Islet precursor cell (in vitro differentiated cells): ENCODE results near the gene NR2C1.
"Not testable (repeated sequence)": the region's sequence is repeated elsewhere in the genome, so short reads cannot be mapped to it uniquely, and the experiment has no call there.

Source experiments
- DNase-seq: peaks from one replicate; pipeline ENCODE4 v3.0.0-alpha.2; 2018

NR2C1 gene

DNA sequence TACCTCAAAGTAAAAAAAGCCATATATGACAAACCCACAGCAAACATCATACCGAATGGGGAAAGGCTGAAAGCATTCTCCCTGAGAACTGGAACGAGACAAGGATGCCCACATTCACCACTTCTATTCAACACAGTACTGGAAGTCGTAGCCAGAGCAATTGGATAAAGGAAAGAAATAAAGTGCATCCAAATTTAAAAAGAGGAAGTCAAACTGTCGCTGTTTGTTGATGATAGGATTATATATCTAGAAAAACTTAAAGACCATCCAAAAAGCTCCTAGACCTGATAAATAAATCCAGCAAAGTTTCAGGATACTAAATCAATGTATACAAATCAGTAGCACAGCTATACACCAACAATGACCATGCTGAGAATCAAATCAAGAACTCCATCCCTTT is 75.1 kb downstream of the NR2C1 start:
- no peak for DNase-seq

DNA sequence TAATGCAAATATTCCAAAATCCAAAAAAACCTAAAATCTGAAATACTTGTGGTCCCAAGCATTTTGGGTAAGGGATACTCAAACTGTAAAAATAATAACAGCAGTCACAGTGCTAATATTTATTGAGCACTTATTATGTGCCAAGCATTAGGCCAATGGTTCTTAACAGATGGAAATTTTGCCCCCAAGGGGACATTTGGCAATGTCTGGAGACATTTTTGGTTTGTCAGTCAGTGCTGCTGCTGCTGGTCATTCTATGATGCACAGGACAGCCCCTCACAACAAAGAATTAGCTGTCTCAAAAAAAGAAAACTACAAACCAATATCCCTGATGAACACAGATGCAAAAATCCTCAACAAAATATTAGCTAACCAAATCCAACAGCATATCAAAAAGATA is 75.7 kb downstream of the NR2C1 start:
- DNase-seq, result no peak

DNA sequence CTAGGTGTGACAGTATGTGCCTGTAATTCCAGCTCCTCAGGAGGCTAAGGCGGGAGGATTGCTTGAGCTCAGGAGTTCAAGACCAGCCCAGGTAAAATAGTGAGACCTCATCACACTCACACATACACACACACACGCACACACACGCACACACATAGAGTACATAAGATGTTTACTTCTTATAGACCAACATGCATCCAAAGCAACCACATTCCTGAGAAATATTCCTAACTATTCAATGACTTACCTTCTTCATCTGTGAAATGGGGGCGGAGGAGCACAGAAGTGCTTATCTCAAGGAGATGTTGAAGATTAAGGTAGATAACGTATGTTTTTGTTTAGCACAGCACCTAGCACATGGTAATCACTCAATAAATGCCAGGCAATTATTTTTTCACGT is 76.4 kb downstream of the NR2C1 start:
- DNase-seq, result no peak

DNA sequence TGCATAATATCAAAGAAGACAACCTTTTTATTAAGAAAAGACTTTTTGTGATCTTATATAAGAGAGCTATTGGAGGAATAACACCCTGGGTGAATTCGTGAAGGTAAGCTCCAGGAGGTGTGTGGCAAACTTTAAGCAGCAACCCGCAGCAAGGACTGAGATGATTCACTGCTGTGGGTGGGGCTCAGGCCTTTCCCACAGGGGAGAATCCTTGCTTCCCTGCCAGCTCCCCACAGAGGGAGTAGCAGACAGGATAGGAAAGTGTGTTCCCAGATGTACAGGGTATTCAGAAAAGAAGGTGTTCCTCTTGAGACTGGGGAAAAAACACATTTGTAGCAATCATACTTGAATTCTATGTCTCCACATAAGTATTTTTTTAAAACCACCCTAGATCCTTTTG is 79.1 kb downstream of the NR2C1 start:
- DNase-seq, result peak; percentile 76

DNA sequence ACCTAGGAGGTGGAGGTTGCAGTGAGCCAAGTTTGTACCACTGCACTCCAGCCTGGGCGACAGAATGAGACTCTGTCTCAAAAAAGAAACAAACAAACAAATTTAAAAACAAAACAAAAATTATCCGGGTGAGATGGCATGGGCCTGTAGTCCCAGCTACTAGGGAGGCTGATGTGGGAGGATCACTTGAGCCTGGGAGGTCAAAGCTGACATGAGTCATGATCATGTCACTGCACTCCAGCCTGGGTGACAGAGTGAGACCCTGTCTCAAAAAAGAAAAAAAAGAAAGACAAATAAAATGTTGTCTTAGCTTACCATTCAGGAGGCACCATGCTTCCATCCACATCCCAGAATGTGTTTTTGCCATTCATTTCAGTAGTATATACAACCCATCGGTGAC is 79.6 kb downstream of the NR2C1 start:
- DNase-seq, result not testable (repeated sequence)

DNA sequence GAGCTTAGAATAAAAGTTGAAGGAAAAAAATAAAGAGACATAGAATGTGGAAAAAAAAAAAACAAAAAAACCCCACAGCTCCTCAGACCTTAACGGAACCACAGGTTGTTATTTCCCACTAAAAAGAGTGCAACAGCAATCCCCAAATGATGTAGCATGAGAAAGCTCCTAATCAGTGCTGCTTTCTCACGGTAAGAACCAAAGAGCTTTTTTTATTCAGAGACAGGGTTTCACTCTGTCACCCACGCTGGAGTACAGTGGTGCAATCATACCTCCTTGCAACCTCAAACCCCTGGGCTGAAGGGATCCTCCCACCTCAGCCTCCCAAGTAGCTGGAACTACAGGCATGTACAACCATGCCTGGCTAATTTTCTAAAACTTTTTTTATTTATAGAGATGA is 83.2 kb downstream of the NR2C1 start:
- no peak for DNase-seq

DNA sequence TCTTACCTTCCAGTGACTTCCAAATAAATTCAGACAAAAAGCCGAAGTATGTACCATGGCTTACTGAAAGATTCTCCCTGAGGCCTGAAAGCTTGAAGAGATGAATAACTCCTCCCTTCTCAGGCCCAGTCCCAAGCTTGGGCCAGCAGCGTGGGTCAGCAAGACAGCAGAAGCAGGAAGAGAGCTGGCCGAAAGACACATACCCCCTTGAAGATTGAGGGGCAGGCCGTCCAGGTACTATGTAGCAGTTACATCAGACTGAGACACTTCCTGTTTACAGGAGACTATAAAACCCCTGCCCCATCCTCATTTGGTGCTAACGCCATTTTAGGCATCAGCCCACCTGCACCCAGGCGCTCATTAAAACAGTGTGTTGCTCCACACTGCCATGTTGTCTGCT is 84.9 kb downstream of the NR2C1 start:
- DNase-seq, result peak; percentile 56

DNA sequence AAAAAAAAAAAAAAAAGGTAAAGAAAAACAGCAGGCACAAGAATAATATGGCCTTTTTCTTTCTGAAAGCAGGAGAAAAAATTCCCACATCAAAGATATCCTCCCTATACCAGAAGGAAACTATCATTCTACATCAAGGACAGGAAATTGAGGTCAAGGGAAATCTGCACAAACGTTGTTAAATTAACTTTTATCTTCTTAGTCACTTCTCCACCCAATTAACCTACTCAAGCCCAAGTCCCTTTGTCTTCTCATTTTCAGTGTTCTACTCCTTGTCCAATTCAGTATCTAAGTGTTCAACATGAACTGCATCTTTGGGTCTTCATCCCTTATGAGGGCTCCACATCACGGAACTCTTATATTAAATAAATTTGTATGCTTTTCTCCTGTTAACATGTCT is 85.6 kb downstream of the NR2C1 start:
- no peak for DNase-seq

DNA sequence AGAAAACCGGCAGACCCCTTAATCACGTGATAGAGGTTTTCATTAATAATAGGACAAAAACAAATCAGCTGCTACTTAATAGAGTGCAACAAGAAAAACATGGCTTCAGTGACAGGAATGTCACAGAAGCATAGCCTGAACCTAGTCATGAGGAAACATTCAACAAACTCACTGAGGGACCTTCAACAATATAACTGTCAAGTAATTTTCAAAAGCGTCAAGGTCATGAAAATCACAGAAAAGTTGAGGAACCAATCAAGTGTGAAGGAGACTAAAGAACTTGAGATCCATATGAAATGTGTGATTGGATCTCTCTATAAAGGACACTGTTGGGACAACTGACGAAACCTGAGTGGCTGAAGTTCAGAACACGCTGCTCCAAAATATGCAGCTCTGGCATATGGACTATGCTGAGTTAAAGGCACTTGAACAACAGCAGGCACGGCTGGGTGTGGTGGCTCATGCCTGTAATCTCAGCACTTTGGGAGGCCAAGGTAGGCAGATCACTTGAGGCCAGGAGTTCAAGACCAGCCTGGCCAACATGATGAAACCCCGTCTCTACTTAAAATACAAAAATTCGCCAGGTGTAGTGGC is 86.2 kb downstream of the NR2C1 start:
- no peak for DNase-seq

DNA sequence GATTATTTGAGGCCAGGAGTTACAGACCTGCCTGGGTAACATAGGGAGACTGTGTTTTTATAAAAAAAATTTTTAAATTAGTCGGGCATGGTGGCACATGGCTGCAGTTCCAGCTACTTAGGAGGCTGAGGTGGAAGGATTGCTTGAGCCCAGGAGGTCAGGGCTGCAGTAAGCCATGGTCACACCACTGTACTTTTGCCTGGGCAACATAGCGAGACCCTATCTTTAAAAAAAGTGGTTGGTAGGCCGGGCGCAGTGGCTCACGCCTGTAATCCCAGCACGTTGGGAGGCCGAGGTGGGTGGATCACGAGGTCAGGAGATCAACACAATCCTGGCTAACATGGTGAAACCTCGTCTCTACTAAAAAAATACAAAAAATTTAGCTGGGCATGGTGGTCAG is 88.3 kb downstream of the NR2C1 start:
- not testable (repeated sequence) for DNase-seq

DNA sequence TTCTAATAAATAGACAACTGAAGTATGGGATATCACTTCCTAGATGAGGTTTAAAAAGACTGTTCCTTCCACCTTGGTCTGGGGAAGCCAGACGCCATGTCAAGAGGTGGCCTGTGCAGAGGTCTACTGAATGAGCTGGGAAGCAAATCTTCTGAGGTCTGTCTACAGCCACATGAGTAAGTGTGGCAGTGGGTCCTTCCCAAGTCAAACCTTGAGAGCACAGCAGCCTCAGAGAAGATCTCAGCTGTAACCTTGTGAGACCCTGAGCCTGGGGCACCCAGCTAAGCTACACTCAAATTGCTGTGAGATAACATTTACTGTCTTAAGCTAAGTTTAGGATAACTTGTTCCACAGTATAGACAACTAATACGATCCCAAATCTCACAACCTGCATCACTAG is 90.1 kb downstream of the NR2C1 start:
- DNase-seq, result no peak

DNA sequence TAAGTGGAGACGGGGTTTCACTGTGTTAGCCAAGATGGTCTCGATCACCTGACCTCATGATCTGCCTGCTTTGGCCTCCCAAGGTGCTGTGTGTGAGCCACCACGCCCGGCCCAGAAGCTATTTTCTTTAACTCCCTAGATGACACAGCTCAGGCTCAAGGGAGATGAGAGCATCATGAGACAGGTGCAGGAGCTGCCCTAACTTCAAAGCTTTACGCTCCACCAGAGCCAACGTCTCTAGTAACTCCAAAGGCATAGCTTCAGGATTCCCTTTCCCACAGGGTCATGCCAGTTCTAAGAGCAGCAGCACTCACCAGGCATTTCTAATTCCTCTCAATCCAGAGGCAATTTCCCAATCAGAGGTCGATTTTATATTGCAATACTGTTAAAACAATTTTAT is 91.0 kb downstream of the NR2C1 start:
- no peak for DNase-seq

DNA sequence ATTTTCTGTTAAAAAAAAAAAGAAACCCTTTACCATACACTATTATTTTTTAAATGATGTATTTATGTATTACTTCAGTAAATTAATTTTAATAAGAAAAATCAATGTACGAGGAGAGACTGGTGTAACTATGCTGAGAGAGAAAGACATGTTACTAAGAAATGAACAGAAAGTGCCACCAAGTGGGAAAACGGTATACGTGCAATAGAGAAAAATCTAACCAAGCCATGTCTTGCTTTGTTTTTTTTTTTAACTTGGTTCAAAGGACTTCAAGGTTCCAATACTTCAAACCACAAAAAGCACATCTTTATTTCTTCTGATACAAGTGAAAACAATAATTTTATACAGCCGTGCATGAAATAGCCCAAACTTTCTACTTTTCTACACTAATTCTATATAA is 92.8 kb downstream of the NR2C1 start:
- DNase-seq, result no peak

DNA sequence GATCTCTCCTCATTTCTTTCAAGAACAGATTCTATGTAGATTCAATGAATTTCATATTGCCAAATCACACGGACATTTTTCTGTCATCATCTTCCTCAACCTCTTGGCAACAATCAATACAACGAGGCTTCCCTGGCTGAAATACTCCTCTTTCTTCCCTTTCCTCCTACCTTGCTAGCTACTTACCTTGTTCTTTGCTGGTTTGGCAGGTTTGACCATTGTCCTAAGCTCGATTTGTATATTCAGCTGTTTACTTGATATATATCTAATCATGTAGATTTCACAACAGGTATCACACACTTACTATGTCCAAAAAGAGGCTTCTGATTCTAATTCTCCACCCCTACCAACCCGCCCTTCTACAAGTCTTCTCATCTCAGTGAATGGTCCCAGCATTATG is 93.5 kb downstream of the NR2C1 start:
- no peak for DNase-seq

DNA sequence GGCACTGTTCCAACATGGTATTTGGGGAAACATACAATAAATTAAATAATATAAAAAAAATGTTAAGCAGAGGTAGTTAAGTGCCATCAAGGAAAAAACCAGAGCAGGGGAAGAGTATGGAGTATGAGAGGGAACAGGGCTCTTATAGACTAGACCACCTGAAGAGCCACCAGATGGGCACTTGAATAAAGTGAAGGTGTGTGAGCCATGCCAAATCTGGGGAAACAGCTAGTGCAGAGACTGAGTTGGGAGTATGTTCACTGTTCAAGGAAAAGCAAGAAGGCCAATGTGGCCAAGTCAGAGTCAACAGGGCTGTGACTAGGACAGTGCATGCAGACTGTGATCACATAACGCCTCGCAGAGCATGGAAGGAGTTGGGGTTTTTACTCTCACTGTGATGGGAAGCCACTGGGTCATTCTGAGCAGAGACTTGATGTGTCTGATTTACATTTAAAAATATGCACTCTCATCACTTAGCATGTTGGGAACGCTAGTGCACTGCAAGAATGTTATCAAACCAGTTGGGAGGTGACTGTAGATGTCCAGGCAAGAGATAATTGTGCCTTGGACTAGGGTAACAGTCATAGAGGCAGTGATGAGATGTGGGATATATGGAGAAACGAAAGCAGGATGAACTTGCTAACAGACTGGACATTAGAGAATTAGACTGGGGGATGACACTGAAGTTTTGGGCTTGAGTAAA is 95.5 kb downstream of the NR2C1 start:
- no peak for DNase-seq

DNA sequence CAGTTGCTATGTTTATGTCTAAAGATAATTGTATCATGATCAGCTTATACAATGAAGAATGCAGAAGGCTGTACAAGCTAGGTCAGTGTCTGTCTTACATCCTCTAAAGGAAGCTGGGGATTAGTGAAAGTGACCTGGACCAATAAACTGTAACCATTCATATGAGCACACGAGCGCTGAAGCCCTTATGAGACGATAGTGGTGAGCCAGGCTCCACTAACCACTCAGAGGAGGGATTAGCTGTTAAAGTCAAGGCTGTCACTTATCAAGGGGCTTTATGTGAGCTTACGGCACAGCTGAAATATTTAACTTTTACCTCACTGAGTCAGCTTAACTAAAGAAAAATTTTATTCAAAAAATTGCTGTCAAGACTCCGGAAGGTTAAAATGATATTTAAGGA is 100.2 kb downstream of the NR2C1 start:
- peak; percentile 75 for DNase-seq

DNA sequence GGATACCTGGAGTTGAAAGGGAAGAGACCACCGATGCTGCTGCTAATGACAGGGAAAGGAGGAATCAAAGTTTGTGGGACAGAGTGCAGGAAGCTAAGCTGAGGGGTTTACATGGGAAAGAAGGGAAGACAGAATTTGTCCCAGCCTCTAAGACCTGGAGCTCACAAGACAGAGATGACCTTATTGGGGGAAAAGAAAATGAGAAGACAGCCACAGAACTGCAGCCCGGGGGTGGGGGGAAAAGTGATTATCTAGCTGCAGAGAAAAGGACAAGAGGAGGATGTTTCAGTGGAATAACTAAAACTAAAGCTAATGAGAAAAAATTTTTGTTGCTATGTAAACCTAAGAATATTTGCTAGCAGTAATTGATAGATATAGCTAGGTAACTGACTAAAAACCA is 100.6 kb downstream of the NR2C1 start:
- DNase-seq, result peak; percentile 67

DNA sequence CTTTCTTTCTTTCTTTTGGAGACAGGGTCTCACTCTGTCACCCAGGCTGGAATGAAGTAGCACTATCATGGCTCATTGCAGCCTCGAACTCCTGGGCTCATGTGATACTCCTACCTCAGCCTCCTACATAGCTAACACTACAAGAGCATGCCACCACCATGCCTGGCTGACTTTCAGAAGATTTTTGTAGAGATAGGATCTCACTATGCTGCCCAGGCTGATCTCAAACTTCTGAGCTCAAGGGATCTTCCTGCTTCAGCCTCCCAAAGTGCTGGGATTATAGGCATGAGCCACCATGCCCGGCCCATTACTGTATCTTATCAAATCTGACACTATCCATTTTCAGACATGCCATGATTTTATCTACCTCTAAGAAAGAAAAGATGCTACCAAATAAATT is 101.5 kb downstream of the NR2C1 start:
- DNase-seq, result no peak

DNA sequence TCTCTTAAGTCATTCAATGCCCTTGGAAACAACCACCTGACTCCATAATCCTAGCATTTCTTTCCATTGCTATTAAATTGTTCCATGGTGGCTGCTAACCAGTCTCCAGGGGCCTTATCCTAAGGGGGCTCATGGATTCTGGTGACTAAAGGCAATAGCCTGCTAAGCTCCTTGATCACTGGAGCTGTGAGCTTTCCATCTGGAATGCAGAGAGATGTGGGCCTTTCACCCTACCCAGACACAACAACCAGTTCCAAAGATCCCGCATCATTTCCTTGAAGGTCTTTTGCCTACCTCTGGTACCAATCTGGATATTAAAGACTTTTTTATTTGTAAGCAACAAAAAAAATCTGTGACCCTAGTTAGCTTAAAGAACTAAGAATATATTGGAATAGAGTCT is 102.9 kb downstream of the NR2C1 start:
- DNase-seq, result peak; percentile 63
